Gastroesophageal sphincter (tissue), 3 donors: Measurements from ENCODE around the gene AZIN2.

ENCODE experiments used
- POLR2A ChIP-seq, 2 donors: fragments of 450-650 bp; IDR thresholded peaks; one replicate each; pipeline ENCODE4 v1.6.1; 2017; ENCODE audit warnings: antibody characterized with exemption in 2 of 2, mild to moderate bottlenecking in 2 of 2, moderate library complexity in 1 of 2
- POLR2AphosphoS5 ChIP-seq: sonication (generic); formaldehyde crosslinking; IDR thresholded peaks from one replicate; pipeline ENCODE4 v1.6.1; 2017; ENCODE audit warnings: antibody characterized with exemption
- TF ChIP-seq, protein P1 (sequence below), 4 experiments: fragments of 200-600 bp in 2 of 4; fragments of 450-650 bp in 2 of 4; sonication (generic) in 1 of 4; IDR thresholded peaks; one replicate each; pipeline ENCODE4 v1.5.1; 2017 to 2019; ENCODE audit warnings: antibody characterized with exemption in 4 of 4, mild to moderate bottlenecking in 2 of 4, moderate library complexity in 2 of 4

DNA sequence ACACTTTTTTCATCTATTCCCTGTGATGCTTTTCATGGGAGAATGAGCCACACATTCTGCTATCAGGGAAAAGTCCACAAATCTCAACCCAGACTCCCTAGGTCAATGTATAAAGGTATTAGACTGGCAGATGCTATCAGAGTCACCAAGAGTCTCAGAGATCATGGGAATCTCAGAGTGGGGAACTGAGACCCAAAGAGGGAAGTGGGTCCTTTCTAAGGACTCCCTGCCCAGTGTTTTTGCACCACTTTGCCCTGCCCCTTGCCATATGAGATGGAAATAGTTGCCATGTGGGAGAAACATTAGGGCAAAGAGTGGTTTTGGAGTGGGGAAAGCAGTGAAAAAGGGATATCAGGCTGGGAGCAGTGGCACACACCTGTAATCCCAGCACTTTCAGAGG, 19.1 kb upstream of the AZIN2 start:
- TF ChIP-seq, protein P1, sequence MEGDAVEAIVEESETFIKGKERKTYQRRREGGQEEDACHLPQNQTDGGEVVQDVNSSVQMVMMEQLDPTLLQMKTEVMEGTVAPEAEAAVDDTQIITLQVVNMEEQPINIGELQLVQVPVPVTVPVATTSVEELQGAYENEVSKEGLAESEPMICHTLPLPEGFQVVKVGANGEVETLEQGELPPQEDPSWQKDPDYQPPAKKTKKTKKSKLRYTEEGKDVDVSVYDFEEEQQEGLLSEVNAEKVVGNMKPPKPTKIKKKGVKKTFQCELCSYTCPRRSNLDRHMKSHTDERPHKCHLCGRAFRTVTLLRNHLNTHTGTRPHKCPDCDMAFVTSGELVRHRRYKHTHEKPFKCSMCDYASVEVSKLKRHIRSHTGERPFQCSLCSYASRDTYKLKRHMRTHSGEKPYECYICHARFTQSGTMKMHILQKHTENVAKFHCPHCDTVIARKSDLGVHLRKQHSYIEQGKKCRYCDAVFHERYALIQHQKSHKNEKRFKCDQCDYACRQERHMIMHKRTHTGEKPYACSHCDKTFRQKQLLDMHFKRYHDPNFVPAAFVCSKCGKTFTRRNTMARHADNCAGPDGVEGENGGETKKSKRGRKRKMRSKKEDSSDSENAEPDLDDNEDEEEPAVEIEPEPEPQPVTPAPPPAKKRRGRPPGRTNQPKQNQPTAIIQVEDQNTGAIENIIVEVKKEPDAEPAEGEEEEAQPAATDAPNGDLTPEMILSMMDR (IDR thresholded peaks at IDR 0.05): no peak
- TF ChIP-seq POLR2A (IDR thresholded peaks at IDR 0.05): no peak
- TF ChIP-seq POLR2AphosphoS5: no peak
